T-helper 22 cell (primary cell): ENCODE measurements around the gene ZG16B.

Source experiments
- DNase-seq: peaks from one replicate; pipeline ENCODE4 v3.0.0-alpha.2; 2020; ENCODE audit warnings: low read depth

The ZG16B gene

GRCh38 chr16:2845116-2845515 is 15.0 kb downstream of the ZG16B start:
- DNase-seq: no peak

- no peak for DNase-seq
Observed at GRCh38 chr16:2846511-2847310, 16.6 kb downstream of the ZG16B start.

GRCh38 chr16:2848933-2849725 is 19.0 kb downstream of the ZG16B start:
- no peak for DNase-seq

GRCh38 chr16:2852003-2852730 is 22.1 kb downstream of the ZG16B start:
- no peak for DNase-seq

GRCh38 chr16:2852731-2853507 is 22.8 kb downstream of the ZG16B start:
- DNase-seq: no peak

GRCh38 chr16:2853531-2854073 is 23.5 kb downstream of the ZG16B start:
- DNase-seq: no peak

- no peak for DNase-seq
Observed at GRCh38 chr16:2854700-2855309, 24.7 kb downstream of the ZG16B start.

GRCh38 chr16:2855536-2855935 is 25.4 kb downstream of the ZG16B start:
- DNase-seq: no peak

GRCh38 chr16:2856061-2856670 is 26.1 kb downstream of the ZG16B start:
- no peak for DNase-seq

- no peak for DNase-seq
Observed at GRCh38 chr16:2856686-2857450, 26.8 kb downstream of the ZG16B start.

- DNase-seq: no peak
Observed at GRCh38 chr16:2857451-2858244, 27.5 kb downstream of the ZG16B start, which contains the start of gene PRSS22. PRSS22 (minus strand) TSS chr16:2858170; CDS start chr16:2858104, 66 bp downstream.

- no peak for DNase-seq
Observed at GRCh38 chr16:2858245-2859025, 28.3 kb downstream of the ZG16B start.

GRCh38 chr16:2859686-2860265 is 29.7 kb downstream of the ZG16B start:
- DNase-seq: no peak

- DNase-seq: no peak
Observed at GRCh38 chr16:2860826-2861567, 30.9 kb downstream of the ZG16B start.

GRCh38 chr16:2865651-2866050 is 35.5 kb downstream of the ZG16B start:
- no peak for DNase-seq

- no peak for DNase-seq
Observed at GRCh38 chr16:2866431-2866830, 36.3 kb downstream of the ZG16B start.

- DNase-seq: no peak
Observed at GRCh38 chr16:2867661-2867986, 37.5 kb downstream of the ZG16B start.
